Dendritic cell treated with granulocyte-macrophage colony-stimulating factor and Interleukin-4, amounts not matched to agents 40 ng/mL and 50 ng/mL, for 4 days (primary cell): ENCODE data around the gene LINC00237.
A peak's percentile ranks its signal among the peaks of the same experiment; 100 is the strongest.

ENCODE experiments used
- H3K27ac Mint-ChIP-seq: one replicate; pipeline ENCODE4 v1.8.0; 2022; ENCODE audit warnings: mild to moderate bottlenecking, mixed read lengths
- H3K27me3 Mint-ChIP-seq: one replicate; pipeline ENCODE4 v1.8.0; 2022; ENCODE audit warnings: mild to moderate bottlenecking, mixed read lengths
- H3K36me3 Mint-ChIP-seq: one replicate; pipeline ENCODE4 v1.8.0; 2022; ENCODE audit warnings: low read depth, mixed read lengths
- H3K4me1 Mint-ChIP-seq: one replicate; pipeline ENCODE4 v1.8.0; 2022; ENCODE audit warnings: low read depth, mixed read lengths
- H3K4me3 Mint-ChIP-seq: one replicate; pipeline ENCODE4 v1.8.0; 2022; ENCODE audit warnings: mild to moderate bottlenecking, moderate library complexity, mixed read lengths
- H3K9me3 Mint-ChIP-seq: one replicate; pipeline ENCODE4 v1.8.0; 2022; ENCODE audit warnings: mixed read lengths
- intact Hi-C: fragments of 100-400 bp; cut with micrococcal nuclease; formaldehyde crosslinking; loops from one replicate; pipeline ENCODE4 v1.15.0; 2022

The LINC00237 gene

GRCh38 chr20:21113697-21114096 is 7.5 kb upstream of the LINC00237 start:
- Mint-ChIP-seq H3K27ac (no peak overlapping the region), H3K9me3 (no peaks in the 10 kb centered on the region), H3K4me3 (no peak overlapping the region), H3K4me1 (no peaks in the 10 kb centered on the region), H3K27me3 (peaks cover 73% of the 10 kb centered on the region), H3K36me3 (no peaks in the 10 kb centered on the region)
- intact Hi-C loops, result no loop called here

GRCh38 chr20:21111416-21111815 is 5.3 kb upstream of the LINC00237 start:
- H3K27ac Mint-ChIP-seq, result no peak overlapping the region
- H3K9me3 Mint-ChIP-seq, result no peaks in the 10 kb centered on the region
- no peaks in the 10 kb centered on the region for H3K36me3 Mint-ChIP-seq
- H3K4me1 Mint-ChIP-seq, result no peaks in the 10 kb centered on the region
- H3K27me3 Mint-ChIP-seq, result peaks cover 77% of the 10 kb centered on the region
- intact Hi-C loops, result no loop called here
- no peak overlapping the region for H3K4me3 Mint-ChIP-seq

- peaks cover 77% of the 10 kb centered on the region for H3K27me3 Mint-ChIP-seq
- intact Hi-C loops, result no loop called here
- peaks cover 5% of the 10 kb centered on the region for H3K4me1 Mint-ChIP-seq
- H3K27ac Mint-ChIP-seq, result no peak overlapping the region
- H3K9me3 Mint-ChIP-seq, result no peaks in the 10 kb centered on the region
- H3K36me3 Mint-ChIP-seq, result no peaks in the 10 kb centered on the region
- H3K4me3 Mint-ChIP-seq, result no peak overlapping the region
Observed at GRCh38 chr20:21110811-21111210, 4.7 kb upstream of the LINC00237 start.

GRCh38 chr20:21109144-21109543 is 3.0 kb upstream of the LINC00237 start:
- Mint-ChIP-seq H3K4me1 (peaks cover 11% of the 10 kb centered on the region), H3K4me3 (no peak overlapping the region), H3K36me3 (no peaks in the 10 kb centered on the region), H3K27me3 (peaks cover 83% of the 10 kb centered on the region), H3K27ac (no peak overlapping the region), H3K9me3 (no peaks in the 10 kb centered on the region)
- intact Hi-C loops, result no loop called here

- intact Hi-C loops, result no loop called here
- no peaks in the 10 kb centered on the region for H3K36me3 Mint-ChIP-seq
- H3K4me3 Mint-ChIP-seq, result peak overlapping the region; percentile 49
- no peaks in the 10 kb centered on the region for H3K9me3 Mint-ChIP-seq
- H3K4me1 Mint-ChIP-seq, result peaks cover 43% of the 10 kb centered on the region
- H3K27ac Mint-ChIP-seq, result no peak overlapping the region
- peaks cover 92% of the 10 kb centered on the region for H3K27me3 Mint-ChIP-seq
Observed at GRCh38 chr20:21105429-21106170, 558 bp downstream of the LINC00237 start.

GRCh38 chr20:21104921-21105320 is 1.2 kb downstream of the LINC00237 start:
- Mint-ChIP-seq H3K27ac (no peak overlapping the region), H3K4me1 (peaks cover 45% of the 10 kb centered on the region), H3K9me3 (no peaks in the 10 kb centered on the region), H3K36me3 (no peaks in the 10 kb centered on the region), H3K27me3 (peaks cover 89% of the 10 kb centered on the region), H3K4me3 (no peak overlapping the region)
- intact Hi-C loops, result no loop called here

- Mint-ChIP-seq H3K36me3 (no peaks in the 10 kb centered on the region), H3K27ac (no peak overlapping the region), H3K4me1 (peaks cover 48% of the 10 kb centered on the region), H3K4me3 (no peak overlapping the region), H3K9me3 (no peaks in the 10 kb centered on the region), H3K27me3 (peaks cover 86% of the 10 kb centered on the region)
- intact Hi-C loops, result no loop called here
Observed at GRCh38 chr20:21104466-21104761, 1.7 kb downstream of the LINC00237 start.

- H3K9me3 Mint-ChIP-seq, result no peaks in the 10 kb centered on the region
- H3K27ac Mint-ChIP-seq, result no peak overlapping the region
- no peaks in the 10 kb centered on the region for H3K36me3 Mint-ChIP-seq
- no peak overlapping the region for H3K4me3 Mint-ChIP-seq
- H3K27me3 Mint-ChIP-seq, result peaks cover 85% of the 10 kb centered on the region
- peaks cover 51% of the 10 kb centered on the region for H3K4me1 Mint-ChIP-seq
- intact Hi-C loops, result no loop called here
Observed at GRCh38 chr20:21103582-21104465, 2.3 kb downstream of the LINC00237 start.

GRCh38 chr20:21102603-21103311 is 3.4 kb downstream of the LINC00237 start:
- H3K4me1 Mint-ChIP-seq, result peaks cover 51% of the 10 kb centered on the region
- no peaks in the 10 kb centered on the region for H3K36me3 Mint-ChIP-seq
- H3K27me3 Mint-ChIP-seq, result peaks cover 86% of the 10 kb centered on the region
- H3K9me3 Mint-ChIP-seq, result no peaks in the 10 kb centered on the region
- peak overlapping the region; percentile 72 for H3K4me3 Mint-ChIP-seq
- peak overlapping the region; percentile 88 for H3K27ac Mint-ChIP-seq
- intact Hi-C loops, result no loop called here

- Mint-ChIP-seq H3K36me3 (no peaks in the 10 kb centered on the region), H3K9me3 (no peaks in the 10 kb centered on the region), H3K4me1 (peaks cover 51% of the 10 kb centered on the region), H3K4me3 (peak overlapping the region; percentile 72), H3K27me3 (peaks cover 85% of the 10 kb centered on the region), H3K27ac (peak overlapping the region; percentile 88)
- intact Hi-C loops, result no loop called here
Observed at GRCh38 chr20:21101932-21102575, 4.1 kb downstream of the LINC00237 start.

GRCh38 chr20:21101453-21101931 is 4.7 kb downstream of the LINC00237 start:
- no peaks in the 10 kb centered on the region for H3K9me3 Mint-ChIP-seq
- no peaks in the 10 kb centered on the region for H3K36me3 Mint-ChIP-seq
- peak overlapping the region; percentile 82 for H3K4me3 Mint-ChIP-seq
- peak overlapping the region; percentile 88 for H3K27ac Mint-ChIP-seq
- peaks cover 51% of the 10 kb centered on the region for H3K4me1 Mint-ChIP-seq
- H3K27me3 Mint-ChIP-seq, result peaks cover 86% of the 10 kb centered on the region
- intact Hi-C loops, result no loop called here

GRCh38 chr20:21100578-21101452 is 5.3 kb downstream of the LINC00237 start:
- Mint-ChIP-seq H3K9me3 (no peaks in the 10 kb centered on the region), H3K36me3 (no peaks in the 10 kb centered on the region), H3K4me3 (peak overlapping the region; percentile 82), H3K27me3 (peaks cover 84% of the 10 kb centered on the region), H3K27ac (peak overlapping the region; percentile 88), H3K4me1 (peaks cover 46% of the 10 kb centered on the region)
- intact Hi-C loops, result loop anchor here (1.0 kb wide), 1 partner anchor 24 kb away; no protein-coding TSS in a partner anchor
